Measurements from ENCODE around the gene MACF1. TPM values are rescaled to one million over a fixed set of nuclear protein-coding genes. Genes with fewer than 3 reads are reported as not detected.
"Not testable (repeated sequence)": the region's sequence is repeated elsewhere in the genome, so short reads cannot be mapped to it uniquely, and the experiment has no call there.

MACF1 gene
- polyA plus RNA-seq (2012; ENCODE audit: missing spikeins): 93.7 TPM

- no peak for FAIRE-seq
- TF ChIP-seq POLR2AphosphoS5 (IDR thresholded peaks at IDR 0.05; ENCODE audit: low read depth, low read length) (no peak), POLR2A (IDR thresholded peaks at IDR 0.05; ENCODE audit: low read depth, low read length) (0 out of 2 replicates have a peak, but pooled peaks have one; percentile 18), TAF1 (IDR thresholded peaks at IDR 0.05; ENCODE audit: borderline replicate concordance, low read depth, low read length) (0 out of 2 replicates have a peak, but pooled peaks have one; percentile 31)
- DNase-seq (ENCODE audit: insufficient read length): no peak
Measured at GRCh38 chr1:39204441-39205081, at the start of gene MACF1. TSS of gene MACF1 (plus strand) at chr1:39204695. CDS start at chr1:39205023, 328 bp downstream.

GRCh38 chr1:39157304-39157703 is 47.2 kb upstream of the MACF1 start:
- DNase-seq (ENCODE audit: insufficient read length): no peak
- TF ChIP-seq POLR2A (IDR thresholded peaks at IDR 0.05; ENCODE audit: low read depth, low read length) (no peak), TAF1 (IDR thresholded peaks at IDR 0.05; ENCODE audit: borderline replicate concordance, low read depth, low read length) (no peak), POLR2AphosphoS5 (IDR thresholded peaks at IDR 0.05; ENCODE audit: low read depth, low read length) (no peak)
- FAIRE-seq: no peak

- DNase-seq (ENCODE audit: insufficient read length) (no peak), FAIRE-seq (no peak)
- TF ChIP-seq POLR2A (IDR thresholded peaks at IDR 0.05; ENCODE audit: low read depth, low read length): no peak
- TF ChIP-seq TAF1 (IDR thresholded peaks at IDR 0.05; ENCODE audit: borderline replicate concordance, low read depth, low read length): no peak
- no peak for TF ChIP-seq POLR2AphosphoS5 (IDR thresholded peaks at IDR 0.05; ENCODE audit: low read depth, low read length)
Measured at GRCh38 chr1:39158327-39159086, 46.0 kb upstream of the MACF1 start.

GRCh38 chr1:39159224-39160036 is 45.1 kb upstream of the MACF1 start:
- TF ChIP-seq TAF1 (IDR thresholded peaks at IDR 0.05; ENCODE audit: borderline replicate concordance, low read depth, low read length) (no peak), POLR2A (IDR thresholded peaks at IDR 0.05; ENCODE audit: low read depth, low read length) (no peak), POLR2AphosphoS5 (IDR thresholded peaks at IDR 0.05; ENCODE audit: low read depth, low read length) (no peak)
- DNase-seq (ENCODE audit: insufficient read length) (no peak), FAIRE-seq (no peak)

GRCh38 chr1:39160703-39161102 is 43.8 kb upstream of the MACF1 start:
- DNase-seq (ENCODE audit: insufficient read length) (no peak), FAIRE-seq (no peak)

GRCh38 chr1:39161811-39162210 is 42.7 kb upstream of the MACF1 start:
- FAIRE-seq; DNase-seq (ENCODE audit: insufficient read length): not testable (repeated sequence)

More at GRCh38 chr1:39160703-39161102, 43.8 kb upstream of the MACF1 start:
- TF ChIP-seq POLR2AphosphoS5 (IDR thresholded peaks at IDR 0.05; ENCODE audit: low read depth, low read length) (no peak), POLR2A (IDR thresholded peaks at IDR 0.05; ENCODE audit: low read depth, low read length) (no peak), TAF1 (IDR thresholded peaks at IDR 0.05; ENCODE audit: borderline replicate concordance, low read depth, low read length) (no peak)

GRCh38 chr1:39163469-39163868 is 41.0 kb upstream of the MACF1 start:
- TF ChIP-seq TAF1 (IDR thresholded peaks at IDR 0.05; ENCODE audit: borderline replicate concordance, low read depth, low read length): no peak
- no peak for TF ChIP-seq POLR2A (IDR thresholded peaks at IDR 0.05; ENCODE audit: low read depth, low read length)
- no peak for TF ChIP-seq POLR2AphosphoS5 (IDR thresholded peaks at IDR 0.05; ENCODE audit: low read depth, low read length)
- FAIRE-seq (no peak), DNase-seq (ENCODE audit: insufficient read length) (no peak)

- no peak for TF ChIP-seq POLR2A (IDR thresholded peaks at IDR 0.05; ENCODE audit: low read depth, low read length)
- TF ChIP-seq TAF1 (IDR thresholded peaks at IDR 0.05; ENCODE audit: borderline replicate concordance, low read depth, low read length): no peak
- TF ChIP-seq POLR2AphosphoS5 (IDR thresholded peaks at IDR 0.05; ENCODE audit: low read depth, low read length): no peak
- DNase-seq (ENCODE audit: insufficient read length) (no peak), FAIRE-seq (no peak)
Measured at GRCh38 chr1:39164256-39164655, 40.2 kb upstream of the MACF1 start.

- no peak for FAIRE-seq
- no peak for TF ChIP-seq TAF1 (IDR thresholded peaks at IDR 0.05; ENCODE audit: borderline replicate concordance, low read depth, low read length)
- TF ChIP-seq POLR2A (IDR thresholded peaks at IDR 0.05; ENCODE audit: low read depth, low read length): no peak
- TF ChIP-seq POLR2AphosphoS5 (IDR thresholded peaks at IDR 0.05; ENCODE audit: low read depth, low read length): no peak
Measured at GRCh38 chr1:39165049-39165448, 39.4 kb upstream of the MACF1 start.

GRCh38 chr1:39165488-39165887 is 39.0 kb upstream of the MACF1 start:
- TF ChIP-seq POLR2A (IDR thresholded peaks at IDR 0.05; ENCODE audit: low read depth, low read length) (no peak), POLR2AphosphoS5 (IDR thresholded peaks at IDR 0.05; ENCODE audit: low read depth, low read length) (no peak), TAF1 (IDR thresholded peaks at IDR 0.05; ENCODE audit: borderline replicate concordance, low read depth, low read length) (no peak)
- no peak for FAIRE-seq
- DNase-seq (ENCODE audit: insufficient read length): no peak

More at GRCh38 chr1:39165049-39165448, 39.4 kb upstream of the MACF1 start:
- DNase-seq (ENCODE audit: insufficient read length): no peak

- TF ChIP-seq POLR2AphosphoS5 (IDR thresholded peaks at IDR 0.05; ENCODE audit: low read depth, low read length) (no peak), TAF1 (IDR thresholded peaks at IDR 0.05; ENCODE audit: borderline replicate concordance, low read depth, low read length) (no peak), POLR2A (IDR thresholded peaks at IDR 0.05; ENCODE audit: low read depth, low read length) (no peak)
- FAIRE-seq (no peak), DNase-seq (ENCODE audit: insufficient read length) (no peak)
Measured at GRCh38 chr1:39167632-39168209, 36.8 kb upstream of the MACF1 start.
